C4-2B (cell line): ENCODE measurements around the gene AEBP1.

ENCODE experiments used
- H3K27ac ChIP-seq: fragments of 450-650 bp; 2 replicates; pipeline ENCODE4 v1.5.1; 2017
- ZFX ChIP-seq: fragments of 450-650 bp; IDR thresholded peaks from 2 replicates; pipeline ENCODE4 v1.6.1; 2017
- TF ChIP-seq, protein P1 (sequence below): fragments of 450-650 bp; conservative IDR thresholded peaks from 2 replicates; pipeline ENCODE4 v1.5.1; 2017; ENCODE audit warnings: mild to moderate bottlenecking

The AEBP1 gene

GRCh38 chr7:44116087-44116788, 12.1 kb downstream of the AEBP1 start:
- H3K27ac ChIP-seq, result no peak overlapping the region
- TF ChIP-seq ZFX, result no peak
- TF ChIP-seq, protein P1, sequence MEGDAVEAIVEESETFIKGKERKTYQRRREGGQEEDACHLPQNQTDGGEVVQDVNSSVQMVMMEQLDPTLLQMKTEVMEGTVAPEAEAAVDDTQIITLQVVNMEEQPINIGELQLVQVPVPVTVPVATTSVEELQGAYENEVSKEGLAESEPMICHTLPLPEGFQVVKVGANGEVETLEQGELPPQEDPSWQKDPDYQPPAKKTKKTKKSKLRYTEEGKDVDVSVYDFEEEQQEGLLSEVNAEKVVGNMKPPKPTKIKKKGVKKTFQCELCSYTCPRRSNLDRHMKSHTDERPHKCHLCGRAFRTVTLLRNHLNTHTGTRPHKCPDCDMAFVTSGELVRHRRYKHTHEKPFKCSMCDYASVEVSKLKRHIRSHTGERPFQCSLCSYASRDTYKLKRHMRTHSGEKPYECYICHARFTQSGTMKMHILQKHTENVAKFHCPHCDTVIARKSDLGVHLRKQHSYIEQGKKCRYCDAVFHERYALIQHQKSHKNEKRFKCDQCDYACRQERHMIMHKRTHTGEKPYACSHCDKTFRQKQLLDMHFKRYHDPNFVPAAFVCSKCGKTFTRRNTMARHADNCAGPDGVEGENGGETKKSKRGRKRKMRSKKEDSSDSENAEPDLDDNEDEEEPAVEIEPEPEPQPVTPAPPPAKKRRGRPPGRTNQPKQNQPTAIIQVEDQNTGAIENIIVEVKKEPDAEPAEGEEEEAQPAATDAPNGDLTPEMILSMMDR, result no peak

- no peak for TF ChIP-seq ZFX
- TF ChIP-seq, protein P1, result no peak
- no peak overlapping the region for H3K27ac ChIP-seq
These were observed 12.9 kb downstream of the AEBP1 start for GRCh38 chr7:44116789-44117666.

GRCh38 chr7:44117801-44118429, 13.8 kb downstream of the AEBP1 start:
- TF ChIP-seq, protein P1, result no peak
- TF ChIP-seq ZFX, result no peak
- no peak overlapping the region for H3K27ac ChIP-seq

- TF ChIP-seq, protein P1, result no peak
- no peak overlapping the region for H3K27ac ChIP-seq
These were observed 15.8 kb downstream of the AEBP1 start for GRCh38 chr7:44119829-44120380.

GRCh38 chr7:44120395-44120794, 16.2 kb downstream of the AEBP1 start:
- no peak overlapping the region for H3K27ac ChIP-seq
- TF ChIP-seq, protein P1, result no peak
- no peak for TF ChIP-seq ZFX

DNA sequence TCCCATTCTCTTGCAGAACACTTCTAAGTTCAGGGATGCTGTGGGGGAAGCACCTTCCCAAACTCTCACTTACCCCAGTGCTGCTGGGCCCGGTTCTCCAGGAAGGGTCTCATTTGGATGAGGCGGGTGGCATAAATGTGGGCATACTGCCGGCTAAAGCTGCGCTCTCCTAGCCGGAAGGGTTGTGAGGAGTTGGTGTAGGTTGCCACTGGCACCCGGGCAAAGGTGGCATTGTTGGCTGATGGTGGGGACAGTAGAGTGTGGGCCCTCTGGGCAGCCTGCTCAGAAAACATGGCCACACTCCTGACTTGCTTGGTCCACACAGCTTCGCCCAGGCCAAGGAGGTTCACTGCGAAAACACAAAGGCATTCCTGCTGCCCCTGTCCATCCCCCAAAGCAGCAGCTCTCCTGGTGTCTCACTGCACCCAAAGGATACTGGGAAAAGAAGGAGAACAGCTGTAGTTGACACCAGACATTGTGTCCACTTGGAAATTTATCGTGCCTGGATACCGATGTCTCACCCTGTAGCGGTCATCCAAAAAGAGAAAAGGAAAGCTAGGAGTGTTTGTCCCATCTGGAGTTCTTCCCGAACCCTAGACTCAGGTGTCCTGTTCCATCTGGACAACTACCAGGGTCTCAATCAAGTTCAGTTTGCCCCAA, 17.7 kb downstream of the AEBP1 start:
- H3K27ac ChIP-seq, result peak overlapping the region; percentile 86
- TF ChIP-seq, protein P1, result no peak
- TF ChIP-seq ZFX, result no peak
